HG03571 (cell line): ENCODE data around the gene ATP8A1.
"Not testable (repeated sequence)": the region's sequence is repeated elsewhere in the genome, so short reads cannot be mapped to it uniquely, and the experiment has no call there.

Experiments used
- ATAC-seq: cut with Tn5 transposase; IDR thresholded peaks from one replicate; pipeline ENCODE4 v1.9.1; 2021; ENCODE audit not compliant: unreplicated experiment

The ATP8A1 gene

DNA sequence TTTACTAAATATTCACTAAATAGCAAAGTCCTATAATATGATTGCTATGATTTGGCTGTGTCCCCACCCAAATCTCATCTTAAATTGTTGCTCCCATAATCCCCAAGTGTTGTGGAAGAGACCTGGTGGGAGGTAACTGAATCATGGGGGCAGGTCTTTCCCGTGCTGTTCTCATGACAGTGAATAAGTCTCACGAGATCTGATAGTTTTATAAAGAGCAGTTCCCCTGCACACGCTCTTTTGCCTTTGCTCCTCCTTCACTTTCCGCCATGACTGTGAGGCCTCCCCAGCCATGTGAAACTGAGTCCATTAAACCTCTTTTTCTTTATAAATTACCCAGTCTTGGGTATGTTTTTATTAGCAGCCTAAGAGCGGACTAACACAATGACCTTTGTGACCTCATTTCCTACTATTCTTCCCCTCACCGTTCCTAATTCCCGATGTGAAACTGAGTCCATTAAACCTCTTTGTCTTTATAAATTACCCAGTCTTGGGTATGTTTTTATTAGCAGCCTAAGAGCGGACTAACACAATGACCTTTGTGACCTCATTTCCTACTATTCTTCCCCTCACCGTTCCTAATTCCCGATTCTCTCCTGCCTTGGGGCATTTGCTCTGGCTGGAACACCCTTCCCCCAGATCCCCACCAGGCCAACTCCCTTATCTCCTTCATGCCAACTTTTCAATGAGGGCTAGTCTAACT, 4.2 kb downstream of the ATP8A1 start:
- not testable (repeated sequence) for ATAC-seq

DNA sequence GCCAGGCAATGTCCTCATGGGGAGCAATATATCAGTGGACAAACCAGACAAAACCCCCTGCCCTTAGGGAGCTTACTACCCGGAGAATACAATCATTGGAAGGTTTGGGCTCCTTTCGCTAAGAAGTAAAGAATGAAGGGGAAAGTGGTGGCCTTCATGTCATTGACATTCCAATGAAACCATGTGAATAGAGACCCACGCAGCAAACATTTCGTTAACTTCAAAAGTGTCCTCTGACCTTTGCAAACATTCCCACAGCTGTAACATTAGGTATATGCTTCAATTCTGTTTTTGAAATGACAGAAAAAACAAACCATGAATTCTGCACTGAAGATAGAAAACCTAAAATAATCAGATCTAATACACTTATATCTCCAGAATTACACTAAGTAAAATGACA, 7.0 kb downstream of the ATP8A1 start:
- no peak for ATAC-seq

DNA sequence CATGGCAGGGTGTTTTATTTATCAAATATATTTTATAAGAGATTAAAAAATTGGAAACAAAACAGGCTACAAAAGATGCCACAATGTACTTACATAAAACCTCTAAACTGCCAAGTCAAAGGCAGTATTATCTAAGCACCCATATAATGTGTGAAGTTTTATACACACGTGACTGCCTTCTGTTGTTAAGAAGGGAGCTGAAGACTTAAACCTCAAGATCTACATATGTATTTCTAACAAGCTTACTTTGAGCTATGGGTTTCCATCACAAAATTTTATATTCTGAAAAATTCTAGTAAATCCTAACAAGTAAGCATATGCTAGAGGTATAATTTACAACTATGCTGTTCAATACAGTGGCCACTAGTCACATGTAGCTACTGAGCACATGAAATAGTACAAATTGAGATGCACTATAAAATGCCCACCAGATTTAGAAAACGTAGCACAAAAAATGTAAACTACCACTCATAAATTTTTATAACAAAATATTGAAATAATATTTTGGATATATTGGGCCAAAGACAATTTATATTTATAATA, 9.8 kb downstream of the ATP8A1 start:
- ATAC-seq, result no peak

DNA sequence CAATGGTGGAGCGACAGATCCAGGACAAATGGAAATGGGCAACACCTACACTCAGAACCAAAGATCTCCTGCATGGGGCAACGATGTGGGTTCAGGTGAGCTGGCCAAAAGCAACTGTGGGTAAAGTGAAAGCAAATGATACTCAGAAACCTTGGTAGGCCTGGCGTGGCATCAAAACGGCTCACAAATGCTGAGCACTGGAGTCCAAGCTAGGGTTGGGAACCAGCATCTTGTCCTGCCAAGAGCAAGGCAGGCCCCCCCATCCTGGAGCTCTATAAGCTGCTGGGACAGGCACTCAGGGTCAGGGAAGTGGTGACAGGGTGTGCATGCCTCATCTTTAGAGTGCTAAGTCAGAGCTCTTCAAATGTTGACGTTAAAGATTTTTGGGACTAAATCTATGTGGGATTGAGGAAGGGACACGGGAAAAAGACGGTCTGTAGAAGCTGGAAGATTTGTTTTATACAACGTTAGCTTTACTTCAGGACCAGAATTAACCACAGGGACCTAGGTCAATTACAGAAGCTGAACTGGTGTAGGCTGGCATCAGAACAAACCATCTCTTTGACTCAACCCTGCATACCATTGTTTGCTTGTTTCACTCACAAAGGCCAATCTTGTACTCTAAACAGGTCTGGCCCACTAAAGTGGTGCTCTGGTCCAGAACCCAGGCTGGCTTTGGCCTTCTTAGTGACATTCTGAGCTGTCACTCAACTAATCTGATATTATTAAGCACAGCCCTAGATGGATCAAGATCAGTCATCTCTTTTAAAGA, 10.7 kb downstream of the ATP8A1 start:
- no peak for ATAC-seq

DNA sequence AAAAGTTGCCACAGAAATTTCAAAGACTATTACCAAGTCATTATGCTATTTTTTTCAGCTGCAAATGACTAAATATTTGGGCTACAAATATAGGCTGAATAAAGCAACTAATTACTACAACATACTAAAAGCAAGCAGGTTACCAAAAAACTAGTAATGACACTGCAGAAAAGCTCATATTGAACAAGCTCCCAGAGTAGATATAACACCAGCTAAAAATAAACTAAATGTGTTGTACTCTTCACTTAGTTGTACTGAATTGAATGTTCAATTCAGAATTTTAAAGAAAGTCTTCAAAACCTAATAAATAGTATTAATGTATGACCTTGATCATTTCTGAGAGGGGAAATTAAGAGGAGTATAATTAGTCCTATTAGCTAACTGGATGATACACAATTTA, 12.0 kb downstream of the ATP8A1 start:
- no peak for ATAC-seq

DNA sequence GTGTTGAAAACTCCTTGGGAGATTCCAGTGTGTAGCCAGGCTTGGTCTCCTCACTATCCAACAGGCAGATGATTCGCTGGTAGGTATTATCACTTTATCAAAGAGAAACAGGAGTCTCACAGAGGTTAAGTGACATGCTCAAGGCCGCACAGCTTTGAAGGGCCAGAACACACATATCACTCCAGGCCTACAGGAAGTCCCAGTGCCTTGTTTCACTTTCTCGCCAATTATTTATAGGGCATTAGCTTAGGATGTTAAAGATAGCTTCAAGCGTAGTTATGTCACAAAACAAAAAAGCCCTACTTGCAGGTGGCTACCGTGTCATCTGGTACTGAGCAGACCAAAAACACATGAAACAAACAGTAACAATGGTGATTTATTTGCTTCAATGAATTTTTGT, 13.2 kb downstream of the ATP8A1 start:
- peak; percentile 51 for ATAC-seq

DNA sequence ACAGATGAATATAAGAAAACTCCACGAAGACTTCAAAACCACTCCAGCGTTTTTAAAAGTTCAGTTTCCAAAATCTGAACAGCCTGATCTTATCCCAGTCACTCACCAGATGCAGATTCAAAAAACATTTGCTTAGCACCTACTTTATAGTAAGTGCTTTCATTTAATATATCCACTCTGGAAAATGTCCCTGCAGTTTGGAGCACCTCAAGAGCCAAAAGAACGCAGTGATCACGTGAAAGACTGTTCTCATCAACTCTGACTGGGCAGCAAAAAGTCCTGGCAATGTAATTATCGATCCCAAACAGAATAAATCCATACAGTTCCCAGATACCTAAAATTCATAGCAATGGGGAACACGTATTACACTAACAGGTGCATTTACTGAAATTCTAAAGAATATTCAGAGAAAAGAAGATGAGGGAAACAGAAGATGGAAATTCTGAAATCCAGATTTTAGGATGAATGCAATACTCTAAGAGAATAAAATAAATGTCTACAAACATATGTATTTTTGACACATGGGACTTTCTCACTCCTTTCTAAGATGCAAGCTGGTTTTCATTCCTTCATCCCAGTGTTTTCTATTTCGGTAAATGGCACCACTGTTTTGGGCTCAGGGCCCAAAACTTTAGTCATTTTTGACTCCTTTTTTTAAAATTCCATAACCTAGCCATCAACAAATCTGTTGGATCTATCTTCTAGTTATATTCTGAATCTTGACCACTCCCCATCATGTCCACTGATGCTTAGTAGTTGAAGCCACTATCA, 13.9 kb downstream of the ATP8A1 start:
- ATAC-seq, result no peak

DNA sequence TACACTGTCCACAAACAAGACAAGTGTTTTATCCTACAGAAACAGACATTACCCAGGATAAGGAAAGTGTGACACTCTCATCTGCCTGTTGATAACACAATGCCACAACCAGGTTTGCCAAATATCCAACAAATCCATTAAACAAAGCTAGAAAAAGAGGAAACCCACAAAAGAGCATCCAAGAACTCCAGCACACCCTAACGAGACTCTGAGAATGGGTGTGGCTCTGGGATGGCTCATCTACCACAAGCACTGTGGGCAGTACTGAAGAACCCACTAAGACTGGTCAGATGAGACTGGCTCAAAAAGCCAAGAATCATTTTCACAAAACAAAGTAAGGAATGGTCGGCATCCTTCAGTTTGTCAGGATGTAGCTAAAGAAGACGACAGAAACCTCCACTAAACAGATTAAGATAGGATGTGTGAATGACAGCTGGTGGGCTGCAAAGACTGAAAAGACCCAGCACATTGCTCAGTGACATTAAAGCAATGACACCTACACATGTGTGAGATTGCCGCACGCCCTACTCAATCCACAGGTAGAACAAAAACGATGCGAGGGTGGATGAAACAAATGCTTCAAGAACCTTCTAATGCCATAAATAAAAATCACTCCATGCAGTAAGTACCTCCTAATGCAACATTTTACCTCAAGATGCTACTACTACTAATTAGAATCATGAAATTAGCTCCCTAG, 14.7 kb downstream of the ATP8A1 start:
- no peak for ATAC-seq

DNA sequence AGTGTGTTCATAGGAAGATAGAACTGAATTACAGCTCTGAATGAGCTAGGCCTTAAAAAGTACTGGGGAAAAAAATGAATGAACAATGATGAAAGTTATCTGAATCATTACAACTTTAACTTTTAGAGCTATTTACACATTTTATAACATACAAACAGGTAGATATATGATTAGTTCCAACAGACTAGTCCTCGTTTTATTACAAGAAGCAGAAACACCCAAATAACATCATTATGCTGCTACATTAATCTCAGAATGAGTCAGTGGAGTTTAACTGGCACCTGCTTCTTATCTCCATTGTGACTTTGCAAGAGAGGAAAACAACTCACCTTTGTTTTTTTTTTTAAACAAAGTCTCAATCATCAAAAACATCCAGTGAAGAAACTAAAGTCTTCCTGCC, 15.2 kb downstream of the ATP8A1 start:
- ATAC-seq, result no peak

DNA sequence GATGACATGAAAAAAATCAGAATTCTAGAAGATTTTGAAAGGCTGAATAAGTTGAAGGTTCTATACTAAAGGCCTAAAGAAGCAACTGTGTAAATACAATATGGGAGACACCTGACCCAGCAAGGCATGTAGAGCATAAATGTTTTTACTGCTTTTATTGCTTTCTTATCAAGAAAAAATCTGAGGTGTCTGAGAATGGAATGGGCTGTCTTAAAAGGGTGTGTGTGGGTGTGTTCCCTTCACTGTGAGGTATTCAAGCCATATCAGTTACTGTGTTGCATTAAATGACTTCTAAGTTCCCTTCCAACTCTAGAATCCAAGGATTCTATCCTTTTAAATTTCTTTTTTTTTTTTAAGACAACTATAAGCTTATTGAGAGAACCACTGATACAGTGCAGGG, 15.7 kb downstream of the ATP8A1 start:
- no peak for ATAC-seq

DNA sequence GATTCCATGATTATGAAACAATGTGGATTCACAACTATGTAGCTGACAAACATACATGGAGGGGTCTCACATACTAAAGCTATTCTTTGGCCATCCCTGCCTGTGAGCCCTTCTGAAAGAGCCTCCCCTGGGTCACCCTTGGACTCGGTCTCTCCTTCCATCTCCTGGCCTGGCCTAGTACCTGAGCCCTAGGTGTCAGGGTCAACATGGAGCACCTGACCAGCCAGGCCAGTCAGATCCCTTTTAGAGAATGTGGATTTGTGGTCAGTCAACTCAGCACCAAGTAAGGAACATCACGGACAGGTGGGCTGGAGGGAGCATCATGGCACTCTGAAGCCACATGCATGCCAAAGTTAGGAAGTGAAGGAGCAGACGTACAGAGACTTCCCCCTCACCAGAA, 16.3 kb downstream of the ATP8A1 start:
- no peak for ATAC-seq

DNA sequence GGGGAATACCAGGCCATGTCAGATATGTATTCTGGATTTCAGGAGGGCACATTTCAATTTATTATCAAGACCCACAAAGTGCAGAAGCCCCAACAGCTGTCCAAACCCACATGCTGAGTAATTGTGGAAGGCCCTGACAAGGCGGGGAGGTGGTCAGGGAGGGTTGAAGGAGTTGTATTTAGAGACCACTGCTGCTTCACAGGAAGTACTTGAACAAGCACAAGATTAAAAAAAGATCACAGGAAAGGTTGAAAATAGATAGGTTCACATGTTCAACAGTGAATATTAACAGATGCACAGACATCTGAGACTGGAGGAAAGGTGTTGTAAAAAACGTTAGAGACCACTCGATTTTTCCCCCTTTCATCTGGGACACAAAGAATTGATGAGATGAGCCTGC, 17.9 kb downstream of the ATP8A1 start:
- ATAC-seq, result peak; percentile 72

DNA sequence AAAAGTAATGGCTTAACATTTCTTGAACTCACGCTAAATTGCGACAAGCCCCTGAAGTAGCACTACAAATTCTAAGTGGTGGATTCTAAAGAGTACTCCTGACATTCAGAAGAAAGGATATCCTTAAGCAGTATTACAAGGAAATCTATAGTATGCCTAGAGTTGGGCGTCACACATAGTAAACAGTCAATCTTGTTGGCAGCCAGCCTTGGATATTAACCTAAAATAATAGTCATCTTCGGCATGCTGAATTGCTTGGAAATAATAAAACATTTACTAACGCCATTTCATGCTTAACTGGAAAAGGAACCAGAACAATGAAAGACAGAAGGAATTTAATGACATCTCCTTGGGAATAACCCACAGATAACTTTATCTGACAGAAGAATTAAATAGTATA, 18.6 kb downstream of the ATP8A1 start:
- no peak for ATAC-seq

DNA sequence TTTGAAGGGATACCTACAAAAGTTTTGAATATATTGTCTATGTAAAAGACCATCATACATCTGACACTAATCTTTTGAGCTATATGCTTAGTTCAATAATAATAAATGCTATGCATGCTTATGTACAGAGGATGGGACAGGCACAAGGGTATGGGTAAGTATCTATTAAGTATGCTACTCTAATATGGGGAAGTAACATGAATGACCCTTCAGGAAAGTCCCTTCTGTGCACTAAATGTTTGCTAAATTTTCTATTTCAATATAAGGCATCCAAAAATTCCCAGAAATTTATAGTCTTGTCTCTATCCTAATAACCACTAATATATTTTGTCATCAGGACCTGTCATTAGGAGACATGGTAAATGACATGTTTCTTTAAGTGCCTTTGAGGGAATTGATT, 19.0 kb downstream of the ATP8A1 start:
- no peak for ATAC-seq

DNA sequence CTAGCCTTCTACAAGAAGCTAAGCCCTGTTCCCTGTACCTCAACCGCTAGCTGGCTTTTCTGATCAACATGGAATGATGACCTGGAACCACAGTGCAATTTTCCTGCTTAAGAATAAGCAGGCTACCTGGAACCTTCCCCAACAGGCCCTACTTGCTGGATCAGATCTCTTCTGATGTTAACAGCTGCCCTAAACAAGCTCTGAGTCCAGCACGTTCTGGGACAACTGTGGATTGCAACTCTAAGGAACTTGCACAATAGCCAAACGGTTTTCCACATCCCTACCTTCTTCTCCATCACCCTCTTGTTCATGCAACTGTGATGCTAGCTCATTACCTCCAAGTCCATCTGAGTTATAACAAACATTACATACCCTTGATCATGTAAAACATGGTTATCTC, 19.8 kb downstream of the ATP8A1 start:
- no peak for ATAC-seq

DNA sequence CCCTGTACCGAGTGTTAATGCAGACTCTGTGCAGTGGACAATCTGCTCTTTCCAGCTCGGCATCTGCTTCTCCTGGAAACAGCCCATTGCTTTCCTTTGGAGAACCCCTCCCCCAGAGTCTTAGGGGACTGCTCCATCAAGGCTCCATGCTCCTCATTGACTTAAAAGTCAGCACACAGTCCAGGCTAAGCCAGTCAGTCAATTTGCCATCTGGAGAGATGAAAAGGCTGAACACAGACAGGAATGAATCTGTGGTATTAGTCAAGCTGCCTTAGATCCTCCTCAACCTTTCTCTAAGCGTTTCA, 20.3 kb downstream of the ATP8A1 start:
- ATAC-seq, result no peak

DNA sequence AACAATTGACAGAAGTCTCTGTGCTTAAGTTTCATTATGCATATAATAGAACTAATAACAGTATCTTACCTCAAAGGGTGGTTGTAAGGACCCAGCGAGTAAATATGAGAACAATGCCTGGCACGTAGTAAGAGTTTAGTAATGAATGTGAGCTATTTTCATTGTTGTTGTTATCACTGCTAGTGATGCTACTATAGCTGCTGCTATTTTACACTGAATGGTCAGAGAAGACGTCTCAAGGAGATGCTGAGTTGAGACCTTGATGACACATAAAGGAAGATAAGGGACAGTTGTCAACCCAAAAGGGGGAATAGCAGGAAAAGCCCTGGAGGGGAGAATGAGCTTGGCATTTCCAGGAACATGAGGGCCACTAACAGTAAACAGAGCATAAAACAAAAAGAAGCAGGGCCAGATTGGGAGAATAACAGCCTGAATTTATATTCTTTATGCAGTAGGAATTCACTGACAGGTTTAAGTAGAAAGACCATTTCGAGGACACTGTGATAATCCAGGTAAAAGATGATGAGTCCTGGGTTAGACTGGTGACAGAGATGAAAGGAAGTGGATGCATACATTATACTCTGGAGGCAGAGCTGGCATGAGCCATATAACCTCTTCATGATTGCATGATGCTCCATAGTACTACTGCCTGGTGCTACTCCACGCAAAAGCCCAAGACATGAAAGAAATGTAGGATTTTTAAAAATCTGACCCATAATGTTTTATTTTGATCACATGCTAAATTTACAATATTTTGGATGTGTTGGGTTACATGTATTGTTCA, 23.1 kb downstream of the ATP8A1 start:
- no peak for ATAC-seq

DNA sequence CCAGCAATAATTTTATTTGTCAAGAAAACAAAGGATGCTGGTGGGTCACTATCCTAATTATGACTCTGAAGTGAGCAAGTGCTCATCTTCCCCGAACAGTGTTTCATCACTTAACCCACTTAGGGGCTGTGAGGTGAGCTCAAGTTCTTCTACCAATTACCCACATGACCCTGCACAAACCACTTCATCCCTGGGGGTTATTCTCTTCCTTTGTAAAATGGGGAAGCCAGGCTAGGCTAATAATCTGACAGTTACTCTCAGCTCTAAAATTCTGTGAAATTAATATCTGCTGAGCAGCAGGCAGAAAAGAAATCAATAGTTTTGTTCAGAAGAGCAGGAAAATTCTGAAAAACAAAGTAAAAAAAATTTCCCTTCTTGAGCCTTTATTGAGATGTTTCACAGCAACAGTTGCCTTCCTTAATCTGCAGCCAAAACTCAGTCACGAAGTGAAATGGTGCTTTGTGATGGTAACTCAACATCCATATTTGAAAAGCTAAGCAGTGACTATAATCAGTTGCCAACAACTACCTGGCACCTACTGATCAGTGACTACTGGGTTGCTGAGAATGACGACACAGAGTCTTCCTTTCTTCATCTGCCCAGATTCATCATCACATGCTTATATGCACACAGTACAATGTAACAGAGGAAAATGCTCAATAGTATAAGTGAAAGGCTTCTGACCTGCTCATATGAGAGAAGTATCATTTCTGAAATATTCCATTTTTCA, 24.1 kb downstream of the ATP8A1 start:
- no peak for ATAC-seq

DNA sequence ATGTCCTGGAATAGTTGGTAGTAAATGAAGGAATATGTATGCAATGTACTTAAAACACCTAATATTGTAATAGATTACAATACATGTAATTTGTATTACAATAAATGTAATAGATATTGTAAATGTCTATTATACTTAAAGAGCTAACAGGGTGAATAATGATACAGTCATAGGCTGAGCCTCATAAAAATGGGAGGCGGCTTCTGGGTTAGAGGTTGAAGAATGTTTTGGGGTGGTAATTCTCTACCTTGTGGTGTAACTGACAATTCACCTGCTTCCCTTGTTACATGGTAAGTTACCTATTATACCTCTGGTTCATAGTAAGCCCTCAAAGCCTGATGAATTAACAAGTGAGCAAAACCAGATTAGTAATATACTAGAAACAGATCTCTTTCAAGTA, 26.0 kb downstream of the ATP8A1 start:
- ATAC-seq, result no peak

DNA sequence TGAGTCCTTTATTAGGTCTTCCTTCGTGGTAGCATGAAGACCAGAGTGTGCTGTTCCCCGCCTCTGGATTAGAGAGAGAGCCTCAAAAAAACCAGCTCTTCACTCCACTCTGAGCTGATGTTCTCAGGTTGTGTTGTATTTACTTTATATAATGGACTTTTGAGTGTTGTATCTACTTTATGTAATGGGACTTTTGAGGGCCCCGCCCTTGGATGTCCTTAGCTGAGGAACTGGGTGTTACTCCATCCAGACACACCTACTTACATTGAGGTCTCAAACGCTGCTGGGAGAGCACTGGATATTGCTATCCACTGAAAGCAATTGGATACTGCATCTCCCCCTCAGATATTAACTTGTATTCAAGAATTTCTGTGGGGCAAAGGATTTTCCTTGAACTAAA, 28.2 kb downstream of the ATP8A1 start:
- no peak for ATAC-seq
